ENCODE results near the gene LYPD3.
"Not testable (repeated sequence)": the region's sequence is repeated elsewhere in the genome, so short reads cannot be mapped to it uniquely, and the experiment has no call there.

Gene LYPD3

DNA sequence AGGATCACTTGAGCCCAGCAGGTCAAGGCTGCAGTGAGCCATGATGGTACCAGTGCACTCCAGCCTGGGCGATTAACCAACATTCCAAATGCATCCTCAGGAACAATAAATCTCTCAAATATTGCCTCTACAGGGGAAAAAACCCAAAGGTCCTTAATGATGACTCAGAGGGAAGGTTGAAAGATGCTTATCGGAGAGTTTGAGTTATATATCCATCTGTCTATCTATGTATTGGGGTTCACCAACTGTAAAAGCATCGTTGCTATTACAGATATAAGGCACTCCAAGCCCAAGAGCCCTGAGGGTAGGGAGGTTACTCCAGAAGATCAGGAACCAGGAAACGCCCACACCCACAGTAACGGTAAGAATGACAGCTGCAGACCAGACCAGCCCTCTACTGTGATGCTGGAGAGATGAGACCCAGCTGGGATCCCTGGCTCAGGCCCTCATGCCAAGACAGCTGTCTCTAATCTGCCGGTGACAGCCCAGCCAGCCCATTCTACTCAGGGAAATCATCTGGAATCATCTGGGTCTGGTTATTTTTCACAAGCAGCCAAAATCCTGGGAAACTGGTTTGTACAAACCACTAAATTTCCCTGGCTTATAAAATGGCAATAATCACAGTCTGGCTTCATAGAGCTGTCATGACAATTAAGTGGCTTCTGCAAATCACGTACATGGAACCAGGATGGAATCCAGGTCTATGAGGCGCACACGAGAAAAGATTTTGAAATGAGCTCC lies 26.9 kb downstream of the LYPD3 start:
- Mint-ChIP-seq H3K27ac (peak overlapping the region; percentile 58), H3K9me3 (ENCODE audit: low read depth) (no peaks in the 10 kb centered on the region), H3K4me1 (ENCODE audit: low read depth) (peaks cover 48% of the 10 kb centered on the region), H3K36me3 (no peaks in the 10 kb centered on the region), H3K4me3 (peak overlapping the region; percentile 32), H3K27me3 (no peaks in the 10 kb centered on the region)

DNA sequence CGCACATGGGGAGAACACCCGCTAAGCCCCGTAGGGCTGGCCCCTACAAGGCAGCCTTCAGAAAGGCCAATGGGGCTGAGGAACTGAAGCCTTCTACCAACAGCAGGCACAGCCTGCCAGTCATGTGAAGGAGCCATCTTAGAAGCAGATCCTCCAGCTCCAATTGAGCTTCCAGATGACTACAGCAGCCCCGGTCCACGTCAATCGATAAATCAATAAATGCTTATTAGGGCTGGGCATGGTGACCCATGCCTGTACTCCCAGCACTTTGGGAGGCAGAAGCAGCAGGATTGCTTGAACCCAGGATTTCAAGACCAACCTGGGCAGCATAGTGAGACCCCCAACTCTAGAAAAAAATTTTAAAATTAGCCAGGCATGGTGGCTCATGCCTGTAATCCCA lies 27.7 kb downstream of the LYPD3 start:
- no peak overlapping the region for H3K27ac Mint-ChIP-seq
- H3K4me3 Mint-ChIP-seq, result no peak overlapping the region
- no peaks in the 10 kb centered on the region for H3K9me3 Mint-ChIP-seq (ENCODE audit: low read depth)
- peaks cover 50% of the 10 kb centered on the region for H3K4me1 Mint-ChIP-seq (ENCODE audit: low read depth)
- H3K36me3 Mint-ChIP-seq, result no peaks in the 10 kb centered on the region
- no peaks in the 10 kb centered on the region for H3K27me3 Mint-ChIP-seq

DNA sequence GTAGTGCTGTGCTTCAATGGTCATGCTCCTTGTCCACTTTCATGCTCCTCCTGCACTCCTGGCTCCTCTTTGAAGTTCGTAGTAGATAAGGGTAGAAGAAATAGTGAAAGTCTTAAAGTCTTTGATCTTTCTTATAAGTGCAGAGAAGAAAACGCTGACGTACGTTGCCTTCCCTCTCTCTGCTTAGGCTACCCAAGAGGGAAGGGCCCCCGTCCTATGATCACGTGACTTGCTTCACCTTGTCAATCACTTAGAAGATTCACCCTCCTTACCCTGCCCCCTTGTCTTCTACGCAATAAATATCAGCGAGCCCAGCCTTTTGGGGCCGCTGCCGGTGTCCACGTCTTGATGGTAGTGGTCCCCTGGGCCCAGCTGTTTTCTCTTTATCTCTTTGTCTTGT lies 28.1 kb downstream of the LYPD3 start:
- not testable (repeated sequence) for H3K4me3 Mint-ChIP-seq; H3K27ac Mint-ChIP-seq; H3K27me3 Mint-ChIP-seq; H3K36me3 Mint-ChIP-seq; H3K9me3 Mint-ChIP-seq (ENCODE audit: low read depth)
- H3K4me1 Mint-ChIP-seq (ENCODE audit: low read depth), result peaks cover 52% of the 10 kb centered on the region

DNA sequence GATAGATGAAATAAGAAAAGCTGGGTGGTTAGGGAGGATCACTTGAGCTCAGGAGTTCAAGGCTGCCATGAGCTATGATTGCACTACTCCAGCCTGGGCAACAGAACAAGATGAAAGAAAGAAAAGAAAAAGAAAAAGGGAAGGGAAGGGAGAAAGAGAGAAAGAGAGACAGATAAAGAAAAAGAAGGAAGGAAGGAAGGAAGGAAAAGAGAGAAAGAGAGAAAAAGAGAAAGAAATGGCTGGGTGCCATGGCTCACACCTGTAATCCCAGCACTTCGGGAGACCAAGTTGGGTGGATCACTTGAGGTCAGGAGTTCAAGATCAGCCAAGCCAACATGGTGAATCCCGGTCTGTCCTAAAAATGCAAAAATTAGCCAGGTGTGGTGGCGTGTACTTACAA lies 29.6 kb downstream of the LYPD3 start:
- Mint-ChIP-seq H3K4me3 (no peak overlapping the region), H3K27me3 (no peaks in the 10 kb centered on the region), H3K27ac (no peak overlapping the region), H3K9me3 (ENCODE audit: low read depth) (no peaks in the 10 kb centered on the region), H3K4me1 (ENCODE audit: low read depth) (peaks cover 50% of the 10 kb centered on the region), H3K36me3 (no peaks in the 10 kb centered on the region)

DNA sequence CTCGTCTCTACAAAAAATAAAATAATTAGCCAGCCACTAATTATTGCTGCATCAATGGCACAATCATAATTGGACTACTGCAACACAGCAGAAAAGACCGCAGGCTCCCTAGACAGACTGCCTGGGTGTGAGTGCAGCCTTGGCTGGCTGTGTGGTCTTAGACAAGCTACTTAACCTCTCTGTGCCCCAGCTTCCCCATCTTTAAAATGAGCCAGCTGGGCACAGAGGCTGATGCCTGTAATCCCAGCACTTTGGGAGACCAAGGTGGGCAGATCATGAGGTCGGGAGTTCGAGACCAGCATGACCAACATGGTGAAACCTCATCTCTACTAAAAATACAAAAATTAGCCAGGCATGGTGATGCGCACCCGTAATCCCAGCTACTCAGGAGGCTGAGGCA lies 31.7 kb downstream of the LYPD3 start:
- no peak overlapping the region for H3K27ac Mint-ChIP-seq
- H3K9me3 Mint-ChIP-seq (ENCODE audit: low read depth), result no peaks in the 10 kb centered on the region
- H3K36me3 Mint-ChIP-seq, result no peaks in the 10 kb centered on the region

DNA sequence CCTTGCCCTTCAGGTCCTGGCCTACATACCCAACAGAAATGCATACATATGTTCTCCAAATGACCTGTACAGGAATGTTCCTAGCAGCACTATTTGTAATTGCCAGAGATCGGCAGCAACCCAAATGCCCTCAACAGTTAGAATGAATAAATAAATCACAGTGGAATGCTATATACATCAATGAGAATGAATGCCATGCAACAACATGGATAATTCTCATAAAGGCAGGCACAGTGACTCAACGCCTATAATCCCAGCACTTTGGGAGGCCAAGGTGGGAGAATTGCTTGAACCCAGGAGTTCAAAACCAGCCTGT lies 32.1 kb downstream of the LYPD3 start:
- Mint-ChIP-seq H3K4me1 (ENCODE audit: low read depth) (peaks cover 32% of the 10 kb centered on the region), H3K27me3 (no peaks in the 10 kb centered on the region), H3K4me3 (no peak overlapping the region), H3K27ac (no peak overlapping the region), H3K36me3 (no peaks in the 10 kb centered on the region), H3K9me3 (ENCODE audit: low read depth) (no peaks in the 10 kb centered on the region)

More for the DNA sequence above, 31.7 kb downstream of the LYPD3 start:
- H3K27me3 Mint-ChIP-seq, result no peaks in the 10 kb centered on the region
- H3K4me3 Mint-ChIP-seq, result no peak overlapping the region
- H3K4me1 Mint-ChIP-seq (ENCODE audit: low read depth), result peaks cover 35% of the 10 kb centered on the region

DNA sequence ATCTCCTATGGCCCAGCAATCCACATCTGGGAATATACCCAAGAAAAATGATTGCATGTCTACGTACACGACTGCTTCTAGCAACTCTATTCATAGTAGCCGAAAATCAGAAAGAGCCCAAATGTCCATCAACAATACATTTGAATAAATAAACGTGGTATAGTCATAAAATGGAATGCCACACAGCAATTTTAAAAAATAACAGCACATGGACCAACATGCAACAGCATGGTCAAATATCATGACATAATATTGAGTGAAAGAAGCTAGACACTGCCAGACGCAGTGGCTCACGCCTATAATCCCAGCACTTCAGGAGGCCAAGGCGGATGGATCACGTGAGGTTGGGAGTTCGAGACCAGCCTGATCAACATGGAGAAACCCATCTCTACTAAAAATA lies 34.4 kb downstream of the LYPD3 start:
- no peak overlapping the region for H3K27ac Mint-ChIP-seq
- no peak overlapping the region for H3K4me3 Mint-ChIP-seq
- H3K4me1 Mint-ChIP-seq (ENCODE audit: low read depth), result peaks cover 15% of the 10 kb centered on the region
- H3K9me3 Mint-ChIP-seq (ENCODE audit: low read depth), result no peaks in the 10 kb centered on the region
- H3K36me3 Mint-ChIP-seq, result no peaks in the 10 kb centered on the region
- H3K27me3 Mint-ChIP-seq, result no peaks in the 10 kb centered on the region

DNA sequence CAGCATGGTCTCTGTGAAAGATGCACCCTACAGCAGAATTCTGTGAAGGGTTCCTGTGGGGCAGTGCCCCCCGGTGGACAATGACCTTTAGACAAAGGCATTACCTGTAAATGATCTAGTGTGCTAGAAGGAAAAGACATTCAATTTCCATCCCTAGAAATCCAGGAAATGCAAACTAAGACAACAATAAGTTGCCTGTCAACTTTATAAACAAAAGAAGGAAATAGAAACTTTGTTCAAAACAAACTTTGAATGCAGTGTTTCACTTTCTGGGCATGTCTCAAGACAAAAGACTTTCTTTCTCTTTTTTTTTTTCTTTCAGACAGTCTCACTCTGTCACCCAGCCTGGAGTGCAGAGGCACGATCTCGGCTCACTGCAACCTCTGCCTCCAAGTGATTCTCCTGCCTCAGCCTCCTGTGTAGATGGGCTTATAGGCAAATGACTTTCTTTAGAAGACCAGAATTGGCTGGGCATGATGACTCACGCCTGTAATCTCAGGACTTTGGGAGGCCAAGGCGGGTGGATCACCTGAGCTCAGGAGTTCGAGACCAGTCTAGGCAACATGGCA lies 35.2 kb downstream of the LYPD3 start:
- no peaks in the 10 kb centered on the region for H3K9me3 Mint-ChIP-seq (ENCODE audit: low read depth)
- H3K4me3 Mint-ChIP-seq, result no peak overlapping the region
- H3K27me3 Mint-ChIP-seq, result no peaks in the 10 kb centered on the region
- no peaks in the 10 kb centered on the region for H3K36me3 Mint-ChIP-seq
- no peak overlapping the region for H3K27ac Mint-ChIP-seq
- peaks cover 12% of the 10 kb centered on the region for H3K4me1 Mint-ChIP-seq (ENCODE audit: low read depth)

DNA sequence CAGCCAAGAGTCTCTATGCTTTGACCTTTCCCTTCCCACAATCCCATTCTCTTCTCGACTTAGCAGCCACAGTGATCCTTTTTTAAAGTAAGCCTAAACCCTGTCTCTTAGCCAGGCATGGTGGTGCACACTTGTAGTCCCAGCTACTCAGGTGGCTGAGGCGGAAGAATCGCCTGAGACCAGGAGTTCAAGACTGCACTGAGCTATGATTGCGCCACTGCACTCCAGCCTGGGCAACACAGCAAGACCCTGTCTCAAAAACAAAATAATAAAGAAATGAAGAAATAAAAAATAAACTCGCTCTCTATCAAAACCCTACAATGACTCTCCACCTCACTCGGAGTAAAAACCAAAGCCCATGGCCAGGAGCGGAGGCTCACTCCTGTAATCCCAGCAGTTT lies 36.0 kb downstream of the LYPD3 start:
- Mint-ChIP-seq H3K9me3 (ENCODE audit: low read depth) (no peaks in the 10 kb centered on the region), H3K27ac (no peak overlapping the region), H3K4me1 (ENCODE audit: low read depth) (peaks cover 12% of the 10 kb centered on the region)

DNA sequence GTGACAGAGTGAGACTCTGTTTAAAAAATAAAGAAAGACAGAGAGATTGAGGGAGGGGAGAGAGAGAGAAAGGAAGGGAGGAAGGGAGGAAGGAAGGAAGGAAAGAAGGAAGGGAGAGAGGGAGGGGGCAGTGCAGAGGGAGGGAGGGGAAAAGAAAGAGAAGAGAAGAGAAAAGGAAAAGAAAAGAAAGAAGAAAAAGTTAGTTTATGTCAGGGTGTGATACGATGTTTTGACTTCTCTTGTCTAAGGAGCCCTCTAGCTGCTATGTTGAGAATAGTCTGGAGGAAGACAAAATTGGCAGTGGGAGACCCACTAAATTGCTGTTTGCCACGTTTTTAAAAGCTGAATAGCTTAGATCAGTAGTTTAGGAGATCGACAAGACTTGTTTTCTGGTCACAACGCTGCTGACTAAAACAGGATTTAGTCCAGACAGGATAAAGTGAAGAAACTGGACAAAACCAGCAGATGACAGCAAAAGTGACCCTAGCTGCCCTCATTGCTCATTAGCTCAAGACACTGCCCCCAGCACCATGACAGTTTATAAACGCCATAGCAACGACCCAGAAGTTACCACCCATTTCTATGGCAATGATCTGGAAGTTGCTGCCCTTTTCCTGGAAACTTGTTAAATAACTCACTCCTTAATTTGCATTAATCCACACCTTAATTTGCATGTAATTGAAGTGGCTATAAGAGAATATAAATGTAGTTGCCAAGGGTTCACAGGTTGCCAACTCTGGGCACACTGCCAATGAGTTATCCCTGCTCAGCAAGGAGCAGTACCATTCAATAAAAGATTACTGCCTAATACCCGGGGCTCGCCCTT lies 39.6 kb downstream of the LYPD3 start:
- Mint-ChIP-seq H3K36me3 (no peaks in the 10 kb centered on the region), H3K4me1 (ENCODE audit: low read depth) (no peaks in the 10 kb centered on the region), H3K27me3 (no peaks in the 10 kb centered on the region), H3K27ac (no peak overlapping the region), H3K9me3 (ENCODE audit: low read depth) (no peaks in the 10 kb centered on the region), H3K4me3 (no peak overlapping the region)

More for the DNA sequence above, 36.0 kb downstream of the LYPD3 start:
- no peaks in the 10 kb centered on the region for H3K27me3 Mint-ChIP-seq
- no peak overlapping the region for H3K4me3 Mint-ChIP-seq
- no peaks in the 10 kb centered on the region for H3K36me3 Mint-ChIP-seq

DNA sequence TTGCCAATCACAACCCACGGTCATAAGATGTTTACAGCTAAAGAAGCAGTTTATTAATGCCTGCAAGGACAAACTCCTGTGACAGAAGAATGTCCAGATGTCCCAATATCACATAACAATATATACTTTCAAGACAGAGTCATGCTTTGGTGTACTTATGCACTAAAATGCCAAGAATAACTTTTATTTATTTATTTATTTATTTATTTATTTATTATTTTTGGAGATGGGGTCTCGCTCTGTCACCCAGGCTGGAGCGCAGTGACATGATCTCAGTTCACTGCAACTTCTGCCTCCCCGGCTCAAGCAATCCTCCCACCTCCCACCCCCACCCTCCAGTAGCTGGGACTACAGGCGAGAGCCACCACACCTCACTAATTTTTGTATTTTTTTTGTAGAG lies 41.6 kb downstream of the LYPD3 start:
- Mint-ChIP-seq H3K36me3 (no peaks in the 10 kb centered on the region), H3K9me3 (ENCODE audit: low read depth) (no peaks in the 10 kb centered on the region), H3K4me3 (no peak overlapping the region), H3K4me1 (ENCODE audit: low read depth) (no peaks in the 10 kb centered on the region), H3K27me3 (no peaks in the 10 kb centered on the region), H3K27ac (no peak overlapping the region)

DNA sequence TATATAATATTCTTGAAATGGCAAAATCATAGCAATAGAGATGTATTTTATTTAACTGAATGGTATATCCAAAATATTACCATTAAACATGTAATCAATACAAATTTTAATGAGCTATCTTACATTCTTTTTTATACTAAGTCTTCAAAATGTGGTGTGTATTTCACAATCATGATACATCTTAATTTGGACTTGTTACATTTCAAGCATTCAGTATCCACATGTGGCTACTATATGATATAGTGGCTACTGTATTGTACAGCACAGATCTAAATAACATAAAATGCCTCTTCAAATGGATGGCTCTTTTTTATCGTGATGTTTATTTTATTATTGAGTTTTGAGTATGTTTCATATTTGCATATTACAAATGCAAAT lies 42.7 kb downstream of the LYPD3 start:
- no peaks in the 10 kb centered on the region for H3K27me3 Mint-ChIP-seq
- H3K4me1 Mint-ChIP-seq (ENCODE audit: low read depth), result no peaks in the 10 kb centered on the region
- no peaks in the 10 kb centered on the region for H3K9me3 Mint-ChIP-seq (ENCODE audit: low read depth)
- H3K4me3 Mint-ChIP-seq, result no peak overlapping the region
- H3K36me3 Mint-ChIP-seq, result peaks cover 3% of the 10 kb centered on the region
- H3K27ac Mint-ChIP-seq, result no peak overlapping the region

DNA sequence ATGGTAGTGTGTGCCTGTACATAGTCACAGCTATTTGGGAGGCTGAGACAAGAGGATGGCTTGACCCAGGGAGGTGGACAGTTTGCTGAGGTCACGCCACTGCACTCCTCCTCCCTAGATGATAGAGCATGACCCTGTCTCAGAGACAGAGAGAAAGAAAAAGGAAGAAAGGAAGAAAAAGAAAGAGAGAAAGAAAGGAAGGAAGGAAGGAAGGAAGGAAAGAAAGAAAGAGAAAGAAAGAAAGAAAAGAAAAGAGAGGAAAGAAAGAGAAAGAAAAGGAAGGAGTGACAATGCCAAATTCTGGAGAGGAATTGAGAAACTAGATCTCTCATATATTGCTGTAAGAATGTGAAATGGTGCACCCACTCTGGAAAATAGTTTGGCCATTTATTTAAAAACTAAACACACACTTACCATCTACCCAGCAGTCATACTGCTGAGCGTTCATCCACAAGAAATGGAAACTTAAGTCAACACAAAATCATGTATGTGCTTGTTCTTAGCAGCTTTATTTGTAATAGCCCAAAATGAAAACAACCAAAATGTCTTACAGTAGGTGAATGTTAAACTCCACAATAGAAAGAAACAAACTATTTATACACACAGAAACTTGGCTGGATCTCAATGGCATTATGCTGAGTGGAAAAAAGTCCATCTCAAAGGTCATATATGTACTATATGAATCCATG lies 43.3 kb downstream of the LYPD3 start:
- Mint-ChIP-seq H3K27ac (no peak overlapping the region), H3K36me3 (peaks cover 3% of the 10 kb centered on the region), H3K4me3 (no peak overlapping the region), H3K9me3 (ENCODE audit: low read depth) (no peaks in the 10 kb centered on the region), H3K27me3 (no peaks in the 10 kb centered on the region), H3K4me1 (ENCODE audit: low read depth) (no peaks in the 10 kb centered on the region)

DNA sequence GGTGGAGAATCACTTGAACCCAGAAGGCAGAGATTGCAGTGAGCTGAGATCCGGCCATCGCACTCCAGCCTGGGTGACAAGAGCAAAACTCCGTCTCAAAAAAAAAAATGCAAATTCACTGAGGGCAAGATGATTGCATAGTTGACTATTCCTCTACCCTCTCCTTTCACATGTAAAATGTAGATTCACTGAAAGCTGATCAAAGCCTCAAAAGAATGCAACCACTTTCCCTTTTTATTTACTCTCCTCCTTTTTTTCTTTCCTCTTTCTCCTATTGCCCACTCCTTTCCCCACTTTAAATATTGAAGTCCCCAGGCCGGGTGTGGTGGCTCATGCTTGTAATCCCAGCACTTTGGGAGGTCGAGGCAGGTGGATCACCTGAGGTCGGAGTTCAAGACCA lies 44.5 kb downstream of the LYPD3 start:
- Mint-ChIP-seq H3K36me3 (peaks cover 3% of the 10 kb centered on the region), H3K27ac (no peak overlapping the region), H3K4me1 (ENCODE audit: low read depth) (no peaks in the 10 kb centered on the region), H3K4me3 (no peak overlapping the region), H3K27me3 (no peaks in the 10 kb centered on the region), H3K9me3 (ENCODE audit: low read depth) (no peaks in the 10 kb centered on the region)

DNA sequence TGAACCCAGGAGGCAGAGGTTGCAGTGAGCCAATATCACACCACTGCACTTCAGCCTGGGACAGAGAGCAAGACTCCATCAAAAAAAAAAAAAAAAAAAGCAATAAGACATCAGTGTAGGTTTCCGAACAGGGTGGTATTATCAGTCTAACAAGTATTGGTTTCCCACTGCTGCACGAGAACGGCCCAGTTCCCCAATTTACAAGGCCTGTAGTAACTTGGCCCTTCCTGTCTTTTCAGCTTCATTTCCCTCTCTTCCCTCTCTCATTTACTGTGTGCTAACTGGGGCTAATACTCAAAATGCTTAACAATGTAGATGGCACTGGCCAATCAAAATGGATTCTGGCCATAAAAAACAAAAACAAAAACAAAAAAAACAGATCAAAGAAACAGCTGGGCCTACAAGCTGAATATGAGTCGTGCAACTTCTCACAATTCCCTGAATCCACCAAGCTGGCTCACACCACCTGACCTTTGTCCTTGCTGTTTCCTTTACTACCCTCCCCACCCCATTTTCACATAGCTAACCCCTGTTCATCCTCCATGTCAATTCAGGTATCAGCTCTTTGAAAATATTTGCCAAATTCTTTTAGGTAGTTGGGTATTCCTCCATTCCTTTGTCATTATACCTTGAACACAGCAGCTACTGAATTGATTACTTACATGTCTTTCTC lies 48.3 kb downstream of the LYPD3 start:
- Mint-ChIP-seq H3K4me1 (ENCODE audit: low read depth) (no peaks in the 10 kb centered on the region), H3K36me3 (peaks cover 3% of the 10 kb centered on the region), H3K4me3 (no peak overlapping the region), H3K27ac (no peak overlapping the region), H3K9me3 (ENCODE audit: low read depth) (no peaks in the 10 kb centered on the region), H3K27me3 (no peaks in the 10 kb centered on the region)

Data from activated naive CD8-positive, alpha-beta T cell (primary cell).